NCI-H82 treated with DMSO at 0.1 percent for 48 hours (cell line): ENCODE measurements around the gene ASS1.

Experiments used
- DNase-seq: peaks from one replicate; lab custom pipeline; 2025; ENCODE audit not compliant: unreplicated experiment; lab: John Stamatoyannopoulos, UW

ASS1 gene

GRCh38 chr9:130471411-130472183, 26.8 kb downstream of the ASS1 start:
- no peak for DNase-seq

- DNase-seq: no peak
Observed at GRCh38 chr9:130472184-130472705, 27.5 kb downstream of the ASS1 start.

- DNase-seq: no peak
Observed at GRCh38 chr9:130473009-130473408, 28.2 kb downstream of the ASS1 start.

GRCh38 chr9:130473566-130473965, 28.8 kb downstream of the ASS1 start:
- no peak for DNase-seq

GRCh38 chr9:130474106-130474505, 29.3 kb downstream of the ASS1 start:
- DNase-seq: no peak

- no peak for DNase-seq
Observed at GRCh38 chr9:130476151-130476730, 31.5 kb downstream of the ASS1 start.

GRCh38 chr9:130477564-130477963, 32.8 kb downstream of the ASS1 start:
- no peak for DNase-seq

GRCh38 chr9:130478152-130478551, 33.4 kb downstream of the ASS1 start:
- no peak for DNase-seq

- DNase-seq: peak; percentile 94
Observed at GRCh38 chr9:130478736-130479575, 34.2 kb downstream of the ASS1 start.

- DNase-seq: no peak
Observed at GRCh38 chr9:130479587-130479986, 34.8 kb downstream of the ASS1 start.

- DNase-seq: no peak
Observed at GRCh38 chr9:130480673-130481072, 35.9 kb downstream of the ASS1 start.

- no peak for DNase-seq
Observed at GRCh38 chr9:130482463-130482862, 37.7 kb downstream of the ASS1 start.

GRCh38 chr9:130483371-130483971, 38.7 kb downstream of the ASS1 start:
- DNase-seq: peak; percentile 79

- DNase-seq: no peak
Observed at GRCh38 chr9:130484362-130485072, 39.8 kb downstream of the ASS1 start.

GRCh38 chr9:130486103-130486502, 41.3 kb downstream of the ASS1 start:
- DNase-seq: no peak

- no peak for DNase-seq
Observed at GRCh38 chr9:130487500-130487899, 42.7 kb downstream of the ASS1 start.

GRCh38 chr9:130488621-130489330, 44.0 kb downstream of the ASS1 start:
- DNase-seq: no peak

GRCh38 chr9:130490981-130491380, 46.2 kb downstream of the ASS1 start:
- peak; percentile 31 for DNase-seq

- DNase-seq: no peak
Observed at GRCh38 chr9:130491830-130492482, 47.2 kb downstream of the ASS1 start.
